ENCODE measurements around the gene GNA12. TPM values are rescaled to one million over a fixed set of nuclear protein-coding genes. Genes with fewer than 3 reads are reported as not detected.

Gene GNA12
- total RNA-seq, 8 experiments from 2014 or later = 9.7 to 33.3 (median 20.5) TPM

- in situ Hi-C loops (cut with MboI; ENCODE audit: low pct_unique_long_range_greater_than_20kb in 2 of 9, low sequenced_read_pairs in 9 of 9, unreplicated experiment in 9 of 9) = no loop called here
- WGBS, 10 experiments = 92 to 100% (median 99%) methylated on average over 1 to 11 of the region's 24 CpGs; no CpG with 5 or more reads in 4 of the 10 experiments
- ATAC-seq (replicated peaks in 6 of 8) = peak in 1 of 8 experiments; percentile 33
- H3K27ac ChIP-seq = no peak overlapping the region
- no peak overlapping the region for H3K4me3 ChIP-seq
- H3K4me1 ChIP-seq (replicated peaks in 1 of 2) = peaks cover 0 to 7% of the 10 kb centered on the region in 2 donors
These were observed 56.7 kb downstream of the GNA12 start for GRCh38 chr7:2787251-2787951.

GRCh38 chr7:2786607-2787116, 57.4 kb downstream of the GNA12 start:
- Histone ChIP-seq H3K27ac (no peak overlapping the region), H3K4me3 (no peak overlapping the region), H3K4me1 (replicated peaks in 1 of 2) (peaks cover 0 to 7% of the 10 kb centered on the region in 2 donors)
- ATAC-seq (replicated peaks in 6 of 8) = no peak
- 88 to 100% (median 95%) methylated on average over 1 to 4 of the region's 11 CpGs; no CpG with 5 or more reads in 3 of the 10 experiments for WGBS, 10 experiments
- in situ Hi-C loops (cut with MboI; ENCODE audit: low pct_unique_long_range_greater_than_20kb in 2 of 9, low sequenced_read_pairs in 9 of 9, unreplicated experiment in 9 of 9) = no loop called here

GRCh38 chr7:2785071-2785500, 59.0 kb downstream of the GNA12 start:
- Histone ChIP-seq H3K27ac (no peak overlapping the region), H3K4me3 (no peak overlapping the region), H3K4me1 (replicated peaks in 1 of 2) (peaks cover 0 to 2% of the 10 kb centered on the region in 2 donors)
- in situ Hi-C loops (cut with MboI; ENCODE audit: low pct_unique_long_range_greater_than_20kb in 2 of 9, low sequenced_read_pairs in 9 of 9, unreplicated experiment in 9 of 9) = no loop called here
- peak in 4 of 8 experiments; percentile 28 to 74 (median 61) for ATAC-seq (replicated peaks in 6 of 8)
- 0 to 96% (median 73%) methylated on average over 1 to 6 of the region's 6 CpGs for WGBS, 10 experiments

GRCh38 chr7:2782565-2782964, 61.5 kb downstream of the GNA12 start:
- no peak overlapping the region for H3K27ac ChIP-seq
- ATAC-seq (replicated peaks in 6 of 8) = no peak
- in situ Hi-C loops (cut with MboI; ENCODE audit: low pct_unique_long_range_greater_than_20kb in 2 of 9, low sequenced_read_pairs in 9 of 9, unreplicated experiment in 9 of 9) = no loop called here
- WGBS, 10 experiments = 66 to 100% (median 88%) methylated on average over 2 to 4 of the region's 4 CpGs
- H3K4me3 ChIP-seq = no peak overlapping the region
- H3K4me1 ChIP-seq (replicated peaks in 1 of 2) = peaks cover 0 to 3% of the 10 kb centered on the region in 2 donors

- in situ Hi-C loops (cut with MboI; ENCODE audit: low pct_unique_long_range_greater_than_20kb in 2 of 9, low sequenced_read_pairs in 9 of 9, unreplicated experiment in 9 of 9) = no loop called here
- 60 to 100% (median 94%) methylated on average over 1 to 2 of the region's 2 CpGs; no CpG with 5 or more reads in 1 of the 10 experiments for WGBS, 10 experiments
- H3K27ac ChIP-seq = no peak overlapping the region
- no peak for ATAC-seq (replicated peaks in 6 of 8)
- H3K4me3 ChIP-seq = no peak overlapping the region
- H3K4me1 ChIP-seq (replicated peaks in 1 of 2) = peaks cover 0 to 3% of the 10 kb centered on the region in 2 donors
These were observed 62.0 kb downstream of the GNA12 start for GRCh38 chr7:2782121-2782520.

- 80 to 100% (median 100%) methylated on average over 1 to 2 of the region's 2 CpGs; no CpG with 5 or more reads in 1 of the 10 experiments for WGBS, 10 experiments
- ATAC-seq (replicated peaks in 6 of 8) = no peak
- Histone ChIP-seq H3K4me1 (replicated peaks in 1 of 2) (peaks cover 0 to 3% of the 10 kb centered on the region in 2 donors), H3K27ac (no peak overlapping the region), H3K4me3 (no peak overlapping the region)
- in situ Hi-C loops (cut with MboI; ENCODE audit: low pct_unique_long_range_greater_than_20kb in 2 of 9, low sequenced_read_pairs in 9 of 9, unreplicated experiment in 9 of 9) = no loop called here
These were observed 62.5 kb downstream of the GNA12 start for GRCh38 chr7:2781636-2782035.

GRCh38 chr7:2779051-2779450, 65.1 kb downstream of the GNA12 start:
- Histone ChIP-seq H3K4me3 (no peak overlapping the region), H3K27ac (no peak overlapping the region), H3K4me1 (replicated peaks in 1 of 2) (peaks cover 0 to 3% of the 10 kb centered on the region in 2 donors)
- peak in 1 of 8 experiments; percentile 35 for ATAC-seq (replicated peaks in 6 of 8)
- 78 to 100% (median 93%) methylated on average over 2 to 4 of the region's 8 CpGs; no CpG with 5 or more reads in 3 of the 10 experiments for WGBS, 10 experiments
- in situ Hi-C loops (cut with MboI; ENCODE audit: low pct_unique_long_range_greater_than_20kb in 2 of 9, low sequenced_read_pairs in 9 of 9, unreplicated experiment in 9 of 9) = no loop called here

- 45 to 100% (median 93%) methylated on average over 2 to 8 of the region's 8 CpGs; no CpG with 5 or more reads in 1 of the 10 experiments for WGBS, 10 experiments
- ATAC-seq (replicated peaks in 6 of 8) = peak in 4 of 8 experiments; percentile 16 to 58 (median 46)
- in situ Hi-C loops (cut with MboI; ENCODE audit: low pct_unique_long_range_greater_than_20kb in 2 of 9, low sequenced_read_pairs in 9 of 9, unreplicated experiment in 9 of 9) = no loop called here
These were observed 66.1 kb downstream of the GNA12 start for GRCh38 chr7:2777898-2778535.

GRCh38 chr7:2776401-2776800, 67.7 kb downstream of the GNA12 start:
- 96 to 100% (median 100%) methylated on average over 1 to 11 of the region's 12 CpGs; no CpG with 5 or more reads in 5 of the 10 experiments for WGBS, 10 experiments
- in situ Hi-C loops (cut with MboI; ENCODE audit: low pct_unique_long_range_greater_than_20kb in 2 of 9, low sequenced_read_pairs in 9 of 9, unreplicated experiment in 9 of 9) = no loop called here
- ATAC-seq (replicated peaks in 6 of 8) = no peak
- H3K27ac ChIP-seq = no peak overlapping the region
- H3K4me3 ChIP-seq = no peak overlapping the region
- peaks cover 0 to 3% of the 10 kb centered on the region in 2 donors for H3K4me1 ChIP-seq (replicated peaks in 1 of 2)

More at GRCh38 chr7:2777898-2778535, 66.1 kb downstream of the GNA12 start:
- no peak overlapping the region for H3K27ac ChIP-seq
- H3K4me1 ChIP-seq (replicated peaks in 1 of 2) = peaks cover 0 to 3% of the 10 kb centered on the region in 2 donors
- H3K4me3 ChIP-seq = no peak overlapping the region

GRCh38 chr7:2775785-2776184, 68.3 kb downstream of the GNA12 start:
- H3K4me1 ChIP-seq (replicated peaks in 1 of 2) = peaks cover 0 to 3% of the 10 kb centered on the region in 2 donors
- H3K4me3 ChIP-seq = no peak overlapping the region
- no peak overlapping the region for H3K27ac ChIP-seq
- no peak for ATAC-seq (replicated peaks in 6 of 8)
- in situ Hi-C loops (cut with MboI; ENCODE audit: low pct_unique_long_range_greater_than_20kb in 2 of 9, low sequenced_read_pairs in 9 of 9, unreplicated experiment in 9 of 9) = no loop called here
- 100% methylated on average over 1 to 2 of the region's 4 CpGs; no CpG with 5 or more reads in 6 of the 10 experiments for WGBS, 10 experiments

GRCh38 chr7:2775376-2775775, 68.7 kb downstream of the GNA12 start:
- in situ Hi-C loops (cut with MboI; ENCODE audit: low pct_unique_long_range_greater_than_20kb in 2 of 9, low sequenced_read_pairs in 9 of 9, unreplicated experiment in 9 of 9) = no loop called here
- no peak overlapping the region for H3K27ac ChIP-seq
- no peak for ATAC-seq (replicated peaks in 6 of 8)
- peaks cover 0 to 3% of the 10 kb centered on the region in 2 donors for H3K4me1 ChIP-seq (replicated peaks in 1 of 2)
- WGBS, 10 experiments = 72 to 98% (median 90%) methylated on average over 2 to 9 of the region's 14 CpGs; no CpG with 5 or more reads in 2 of the 10 experiments
- H3K4me3 ChIP-seq = no peak overlapping the region

GRCh38 chr7:2774935-2775334, 69.2 kb downstream of the GNA12 start:
- in situ Hi-C loops (cut with MboI; ENCODE audit: low pct_unique_long_range_greater_than_20kb in 2 of 9, low sequenced_read_pairs in 9 of 9, unreplicated experiment in 9 of 9) = no loop called here
- no peak overlapping the region for H3K27ac ChIP-seq
- 20 to 100% (median 80%) methylated on average over 1 to 5 of the region's 7 CpGs; no CpG with 5 or more reads in 1 of the 10 experiments for WGBS, 10 experiments
- H3K4me3 ChIP-seq = no peak overlapping the region
- no peak for ATAC-seq (replicated peaks in 6 of 8)
- peaks cover 0 to 3% of the 10 kb centered on the region in 2 donors for H3K4me1 ChIP-seq (replicated peaks in 1 of 2)

GRCh38 chr7:2774280-2774679, 69.8 kb downstream of the GNA12 start:
- no peak overlapping the region for H3K27ac ChIP-seq

More at GRCh38 chr7:2774280-2774679, 69.8 kb downstream of the GNA12 start:
- 85 to 100% (median 97%) methylated on average over 1 to 6 of the region's 6 CpGs; no CpG with 5 or more reads in 3 of the 10 experiments for WGBS, 10 experiments
- in situ Hi-C loops (cut with MboI; ENCODE audit: low pct_unique_long_range_greater_than_20kb in 2 of 9, low sequenced_read_pairs in 9 of 9, unreplicated experiment in 9 of 9) = no loop called here
- peaks cover 0 to 3% of the 10 kb centered on the region in 2 donors for H3K4me1 ChIP-seq (replicated peaks in 1 of 2)
- H3K4me3 ChIP-seq = no peak overlapping the region
- ATAC-seq (replicated peaks in 6 of 8) = no peak

Data from motor neuron (in vitro differentiated cells).